ENCODE measurements around the gene COL9A3.
"Not testable (repeated sequence)": the region's sequence is repeated elsewhere in the genome, so short reads cannot be mapped to it uniquely, and the experiment has no call there.

The COL9A3 gene

GRCh38 chr20:62838128-62838891, 21.5 kb downstream of the COL9A3 start:
- peak; percentile 45 for DNase-seq

GRCh38 chr20:62839261-62839660, 22.4 kb downstream of the COL9A3 start:
- DNase-seq: no peak

- no peak for DNase-seq
Observed at GRCh38 chr20:62839816-62840215, 23.0 kb downstream of the COL9A3 start.

- no peak for DNase-seq
Observed at GRCh38 chr20:62840244-62841197, 23.7 kb downstream of the COL9A3 start.

GRCh38 chr20:62841705-62842212, 24.9 kb downstream of the COL9A3 start:
- DNase-seq: no peak

GRCh38 chr20:62843656-62844055, 26.8 kb downstream of the COL9A3 start:
- no peak for DNase-seq

GRCh38 chr20:62844182-62844581, 27.3 kb downstream of the COL9A3 start:
- no peak for DNase-seq

- no peak for DNase-seq
Observed at GRCh38 chr20:62845416-62846160, 28.7 kb downstream of the COL9A3 start.

- no peak for DNase-seq
Observed at GRCh38 chr20:62846166-62846890, 29.5 kb downstream of the COL9A3 start.

GRCh38 chr20:62848917-62849316, 32.1 kb downstream of the COL9A3 start:
- not testable (repeated sequence) for DNase-seq

GRCh38 chr20:62849431-62849830, 32.6 kb downstream of the COL9A3 start:
- DNase-seq: no peak

GRCh38 chr20:62850333-62850974, 33.6 kb downstream of the COL9A3 start:
- DNase-seq: no peak

- DNase-seq: no peak
Observed at GRCh38 chr20:62852196-62852595, 35.3 kb downstream of the COL9A3 start.

- no peak for DNase-seq
Observed at GRCh38 chr20:62852841-62853240, 36.0 kb downstream of the COL9A3 start.

- DNase-seq: not testable (repeated sequence)
Observed at GRCh38 chr20:62853304-62853703, 36.5 kb downstream of the COL9A3 start.

- DNase-seq: no peak
Observed at GRCh38 chr20:62854121-62854520, 37.3 kb downstream of the COL9A3 start.

- DNase-seq: no peak
Observed at GRCh38 chr20:62855120-62855519, 38.3 kb downstream of the COL9A3 start.

GRCh38 chr20:62856931-62857619, 40.2 kb downstream of the COL9A3 start:
- no peak for DNase-seq

- no peak for DNase-seq
Observed at GRCh38 chr20:62858058-62858830, 41.4 kb downstream of the COL9A3 start.

GRCh38 chr20:62859721-62860120, 42.9 kb downstream of the COL9A3 start:
- no peak for DNase-seq
